ENCODE measurements around the gene CAND2. TPM values are rescaled to one million over a fixed set of nuclear protein-coding genes. Genes with fewer than 3 reads are reported as not detected.

The CAND2 gene
- total RNA-seq, 5 donors from 2014 or later (not counting 1 experiment from before 2014, with no cell fraction given): 2.1 to 5.9 (median 3.2) TPM

- DNase-seq (no peak), ATAC-seq (replicated peaks in 1 of 4) (no peak)
- Mint-ChIP-seq H3K27me3 (peaks cover 13 to 23% of the 10 kb centered on the region in 2 donors), H3K4me3 (no peak overlapping the region), H3K4me1 (peaks cover 4 to 6% (median 5%) of the 10 kb centered on the region in 3 donors), H3K9me3 (no peaks in the 10 kb centered on the region), H3K36me3 (no peaks in the 10 kb centered on the region), H3K27ac (no peak overlapping the region)
- Histone ChIP-seq H3K27ac (ENCODE audit: low read length) (no peak overlapping the region), H3K27me3 (replicated peaks in 1 of 2; ENCODE audit: control insufficient read depth in 2 of 2, extremely low read depth in 1 of 2, insufficient read depth in 2 of 2, low read length in 1 of 2) (peaks cover 0 to 14% of the 10 kb centered on the region in 2 experiments), H3K36me3 (ENCODE audit: control insufficient read depth in 2 of 2, extremely low read depth in 1 of 2, insufficient read depth in 1 of 2, low read length in 1 of 2) (no peaks in the 10 kb centered on the region), H3K4me3 (ENCODE audit: control insufficient read depth in 1 of 2, extremely low read depth in 1 of 2, low read length in 1 of 2) (no peak overlapping the region), H3K4me1 (ENCODE audit: control insufficient read depth in 1 of 2, extremely low read depth in 1 of 2, insufficient read depth in 2 of 2, low read length in 2 of 2) (no peaks in the 10 kb centered on the region), H3K9me3 (no peaks in the 10 kb centered on the region)
- no CpG with 5 or more reads among the region's 5 CpGs for WGBS (ENCODE audit: insufficient coverage)
- ChIA-PET CTCF (no interaction called here), POLR2A (no interaction called here)
Observed at GRCh38 chr3:12758025-12758781, 38.3 kb upstream of the CAND2 start.

GRCh38 chr3:12759097-12759679 lies 37.3 kb upstream of the CAND2 start, which contains the start of gene TMEM40:
Gene TMEM40 (minus strand): TSS chr3:12759259. CDS start chr3:12749832, 9,427 bp downstream.
- Mint-ChIP-seq H3K36me3 (no peaks in the 10 kb centered on the region), H3K27ac (no peak within 1 kb of the TSS), H3K27me3 (peaks cover 13 to 23% of the 10 kb centered on the region in 2 donors), H3K4me3 (no peak within 1 kb of the TSS), H3K9me3 (no peaks in the 10 kb centered on the region), H3K4me1 (peaks cover 4 to 6% (median 5%) of the 10 kb centered on the region in 3 donors)
- no peaks in the 10 kb centered on the region for H3K36me3 ChIP-seq (ENCODE audit: control insufficient read depth in 2 of 2, extremely low read depth in 1 of 2, insufficient read depth in 1 of 2, low read length in 1 of 2)
- no peak within 1 kb of the TSS for H3K27ac ChIP-seq (ENCODE audit: low read length)
- H3K27me3 ChIP-seq (replicated peaks in 1 of 2; ENCODE audit: control insufficient read depth in 2 of 2, extremely low read depth in 1 of 2, insufficient read depth in 2 of 2, low read length in 1 of 2): peaks cover 0 to 10% of the 10 kb centered on the region in 2 experiments
- H3K4me3 ChIP-seq (ENCODE audit: control insufficient read depth in 1 of 2, extremely low read depth in 1 of 2, low read length in 1 of 2): no peak within 1 kb of the TSS
- H3K4me1 ChIP-seq (ENCODE audit: control insufficient read depth in 1 of 2, extremely low read depth in 1 of 2, insufficient read depth in 2 of 2, low read length in 2 of 2): no peaks in the 10 kb centered on the region
- CTCF ChIA-PET: no interaction called here
- H3K9me3 ChIP-seq: no peaks in the 10 kb centered on the region
- DNase-seq (no peak), ATAC-seq (replicated peaks in 1 of 4) (no peak)
- POLR2A ChIA-PET: no interaction called here
- WGBS (ENCODE audit: insufficient coverage): 100% methylated on average over 3 of the region's 10 CpGs

DNA sequence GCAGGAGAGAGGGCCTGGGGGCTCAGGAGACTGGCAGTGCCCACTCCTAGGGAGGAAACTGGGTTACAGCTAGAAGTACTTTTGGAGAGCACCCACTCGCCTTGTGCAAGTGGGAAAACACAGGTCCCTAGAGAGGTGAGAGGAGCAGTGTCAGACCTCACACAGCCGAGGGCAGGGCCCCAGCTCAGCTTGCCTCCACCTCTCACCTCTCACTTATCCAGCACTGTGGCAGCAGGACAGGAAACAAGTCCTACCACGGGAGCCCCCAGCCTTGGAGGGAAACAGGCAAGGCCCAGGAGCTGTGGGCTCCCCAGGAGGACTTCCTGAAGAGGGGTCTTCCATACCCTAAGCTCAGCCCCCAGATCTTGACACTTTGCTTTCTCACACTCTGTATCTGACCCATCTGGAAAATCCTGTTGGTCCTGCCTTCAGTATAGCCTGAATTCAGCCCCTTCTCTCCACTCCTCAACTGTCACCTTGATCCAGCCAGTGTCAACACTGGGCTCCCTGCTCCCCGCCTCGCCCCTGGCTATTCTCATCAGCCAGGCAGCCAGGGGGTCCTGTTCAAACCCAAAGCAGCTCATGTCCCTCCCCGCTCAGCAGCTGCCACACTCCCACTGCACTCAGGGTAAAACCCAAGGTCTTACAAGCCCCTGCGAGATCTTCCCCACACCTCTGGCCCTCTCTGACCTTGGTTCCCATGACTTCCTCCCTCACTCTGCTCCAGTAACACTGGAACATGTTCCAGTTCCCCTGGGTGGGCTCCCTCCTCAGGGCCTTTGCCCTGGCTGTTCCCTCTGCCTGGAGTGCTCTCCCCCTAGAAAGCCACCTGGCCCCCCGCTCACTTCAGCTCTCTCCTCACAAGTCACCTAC lies 36.6 kb upstream of the CAND2 start:
- H3K4me1 ChIP-seq (ENCODE audit: control insufficient read depth in 1 of 2, extremely low read depth in 1 of 2, insufficient read depth in 2 of 2, low read length in 2 of 2): no peaks in the 10 kb centered on the region
- Mint-ChIP-seq H3K27me3 (peaks cover 13 to 22% of the 10 kb centered on the region in 2 donors), H3K4me1 (peaks cover 4 to 6% (median 5%) of the 10 kb centered on the region in 3 donors), H3K9me3 (no peaks in the 10 kb centered on the region), H3K4me3 (no peak overlapping the region), H3K27ac (no peak overlapping the region), H3K36me3 (no peaks in the 10 kb centered on the region)
- peaks cover 0 to 10% of the 10 kb centered on the region in 2 experiments for H3K27me3 ChIP-seq (replicated peaks in 1 of 2; ENCODE audit: control insufficient read depth in 2 of 2, extremely low read depth in 1 of 2, insufficient read depth in 2 of 2, low read length in 1 of 2)
- WGBS (ENCODE audit: insufficient coverage): 74% methylated on average over 8 of the region's 8 CpGs
- ATAC-seq (replicated peaks in 1 of 4): no peak
- CTCF ChIA-PET: no interaction called here
- H3K4me3 ChIP-seq (ENCODE audit: control insufficient read depth in 1 of 2, extremely low read depth in 1 of 2, low read length in 1 of 2): no peak overlapping the region
- no peaks in the 10 kb centered on the region for H3K36me3 ChIP-seq (ENCODE audit: control insufficient read depth in 2 of 2, extremely low read depth in 1 of 2, insufficient read depth in 1 of 2, low read length in 1 of 2)
- H3K27ac ChIP-seq (ENCODE audit: low read length): no peak overlapping the region
- POLR2A ChIA-PET: no interaction called here
- no peaks in the 10 kb centered on the region for H3K9me3 ChIP-seq
- no peak for DNase-seq

GRCh38 chr3:12764171-12764776 lies 32.2 kb upstream of the CAND2 start:
- Mint-ChIP-seq H3K36me3 (no peaks in the 10 kb centered on the region), H3K4me3 (no peak overlapping the region), H3K9me3 (no peaks in the 10 kb centered on the region), H3K27me3 (peaks cover 0 to 15% of the 10 kb centered on the region in 2 donors), H3K4me1 (peaks cover 0 to 1% (median 0%) of the 10 kb centered on the region in 3 donors), H3K27ac (no peak overlapping the region)
- Histone ChIP-seq H3K9me3 (no peaks in the 10 kb centered on the region), H3K27ac (ENCODE audit: low read length) (no peak overlapping the region), H3K36me3 (ENCODE audit: control insufficient read depth in 2 of 2, extremely low read depth in 1 of 2, insufficient read depth in 1 of 2, low read length in 1 of 2) (no peaks in the 10 kb centered on the region), H3K4me1 (ENCODE audit: control insufficient read depth in 1 of 2, extremely low read depth in 1 of 2, insufficient read depth in 2 of 2, low read length in 2 of 2) (no peaks in the 10 kb centered on the region), H3K4me3 (ENCODE audit: control insufficient read depth in 1 of 2, extremely low read depth in 1 of 2, low read length in 1 of 2) (no peak overlapping the region), H3K27me3 (replicated peaks in 1 of 2; ENCODE audit: control insufficient read depth in 2 of 2, extremely low read depth in 1 of 2, insufficient read depth in 2 of 2, low read length in 1 of 2) (peaks cover 0 to 12% of the 10 kb centered on the region in 2 experiments)
- ChIA-PET CTCF (no interaction called here), POLR2A (no interaction called here)
- ATAC-seq (replicated peaks in 1 of 4) (no peak), DNase-seq (no peak)
- WGBS (ENCODE audit: insufficient coverage): 81% methylated on average over 5 of the region's 8 CpGs

DNA sequence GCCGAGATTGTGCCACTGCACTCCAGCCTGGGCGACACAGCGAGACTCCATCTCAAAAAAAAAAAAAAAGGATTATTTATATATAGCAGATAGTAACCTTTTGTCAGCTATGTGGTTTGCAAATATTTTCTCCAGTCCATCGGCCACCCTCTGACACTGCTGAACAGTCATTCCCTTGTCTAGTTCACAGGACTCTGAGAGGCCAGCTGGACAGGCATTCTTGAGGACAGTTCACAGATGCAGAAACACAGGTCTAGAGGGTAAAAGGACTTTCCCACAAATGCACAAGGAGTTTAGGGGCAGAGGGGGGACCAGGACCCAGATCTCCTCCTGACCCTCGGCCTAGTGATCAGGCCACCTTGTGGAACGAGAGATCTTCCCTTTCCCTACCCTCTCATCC lies 29.9 kb upstream of the CAND2 start:
- ATAC-seq (replicated peaks in 1 of 4): no peak
- Histone ChIP-seq H3K27ac (ENCODE audit: low read length) (no peak overlapping the region), H3K27me3 (replicated peaks in 1 of 2; ENCODE audit: control insufficient read depth in 2 of 2, extremely low read depth in 1 of 2, insufficient read depth in 2 of 2, low read length in 1 of 2) (peaks cover 0 to 11% of the 10 kb centered on the region in 2 experiments), H3K36me3 (ENCODE audit: control insufficient read depth in 2 of 2, extremely low read depth in 1 of 2, insufficient read depth in 1 of 2, low read length in 1 of 2) (no peaks in the 10 kb centered on the region), H3K4me3 (ENCODE audit: control insufficient read depth in 1 of 2, extremely low read depth in 1 of 2, low read length in 1 of 2) (no peak overlapping the region), H3K4me1 (ENCODE audit: control insufficient read depth in 1 of 2, extremely low read depth in 1 of 2, insufficient read depth in 2 of 2, low read length in 2 of 2) (no peaks in the 10 kb centered on the region), H3K9me3 (no peaks in the 10 kb centered on the region)
- no CpG with 5 or more reads among the region's 6 CpGs for WGBS (ENCODE audit: insufficient coverage)
- H3K27me3 Mint-ChIP-seq: peaks cover 0 to 4% of the 10 kb centered on the region in 2 donors
- DNase-seq: no peak
- ChIA-PET POLR2A (no interaction called here), CTCF (no interaction called here)
- peaks cover 0 to 1% (median 0%) of the 10 kb centered on the region in 3 donors for H3K4me1 Mint-ChIP-seq
- no peak overlapping the region for H3K27ac Mint-ChIP-seq
- no peaks in the 10 kb centered on the region for H3K36me3 Mint-ChIP-seq
- no peak overlapping the region for H3K4me3 Mint-ChIP-seq
- H3K9me3 Mint-ChIP-seq: no peaks in the 10 kb centered on the region
